ENCODE results near the gene ELMO1. TPM values are rescaled to one million over a fixed set of nuclear protein-coding genes. Genes with fewer than 3 reads are reported as not detected.

Gene ELMO1
- total and polyA plus RNA-seq, 8 donors: 18.2 to 55.3 (median 45.6) TPM

- TF ChIP-seq, protein P1, sequence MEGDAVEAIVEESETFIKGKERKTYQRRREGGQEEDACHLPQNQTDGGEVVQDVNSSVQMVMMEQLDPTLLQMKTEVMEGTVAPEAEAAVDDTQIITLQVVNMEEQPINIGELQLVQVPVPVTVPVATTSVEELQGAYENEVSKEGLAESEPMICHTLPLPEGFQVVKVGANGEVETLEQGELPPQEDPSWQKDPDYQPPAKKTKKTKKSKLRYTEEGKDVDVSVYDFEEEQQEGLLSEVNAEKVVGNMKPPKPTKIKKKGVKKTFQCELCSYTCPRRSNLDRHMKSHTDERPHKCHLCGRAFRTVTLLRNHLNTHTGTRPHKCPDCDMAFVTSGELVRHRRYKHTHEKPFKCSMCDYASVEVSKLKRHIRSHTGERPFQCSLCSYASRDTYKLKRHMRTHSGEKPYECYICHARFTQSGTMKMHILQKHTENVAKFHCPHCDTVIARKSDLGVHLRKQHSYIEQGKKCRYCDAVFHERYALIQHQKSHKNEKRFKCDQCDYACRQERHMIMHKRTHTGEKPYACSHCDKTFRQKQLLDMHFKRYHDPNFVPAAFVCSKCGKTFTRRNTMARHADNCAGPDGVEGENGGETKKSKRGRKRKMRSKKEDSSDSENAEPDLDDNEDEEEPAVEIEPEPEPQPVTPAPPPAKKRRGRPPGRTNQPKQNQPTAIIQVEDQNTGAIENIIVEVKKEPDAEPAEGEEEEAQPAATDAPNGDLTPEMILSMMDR (IDR thresholded peaks at IDR 0.05): no peak
- no peak overlapping the region for H3K4me3 ChIP-seq
- no peak overlapping the region for H3K27ac ChIP-seq
- H3K9me3 ChIP-seq: peaks cover 0 to 2% of the 10 kb centered on the region in 2 donors
- no peak for ATAC-seq
- H3K27me3 ChIP-seq: no peaks in the 10 kb centered on the region
- H3K36me3 ChIP-seq: peaks cover 0 to 19% of the 10 kb centered on the region in 2 donors
- peaks cover 0 to 16% of the 10 kb centered on the region in 2 donors for H3K4me1 ChIP-seq
- intact Hi-C loops (cut with DNase I): no loop called here
- no peak for DNase-seq
These were observed 193.2 kb downstream of the ELMO1 start for GRCh38 chr7:37255327-37255944.

DNA sequence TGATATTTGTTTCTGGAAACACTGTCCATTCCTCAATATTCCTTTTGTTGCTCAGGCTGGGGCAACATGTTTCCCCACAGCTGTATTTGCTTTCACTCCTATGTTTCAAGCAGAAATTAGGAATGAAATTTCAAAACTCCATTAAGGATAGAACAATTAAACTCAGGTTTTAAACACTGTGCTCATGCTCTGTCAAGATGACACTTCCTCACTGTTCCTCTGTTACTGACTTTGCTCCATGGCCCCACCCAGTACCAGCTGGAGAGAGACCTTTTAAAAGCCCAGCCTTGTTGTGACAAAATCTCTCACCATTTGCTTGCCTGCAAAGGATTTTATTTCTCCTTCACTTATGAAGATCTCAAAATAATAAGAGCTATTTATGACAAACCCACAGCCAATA is 197.4 kb downstream of the ELMO1 start:
- peak; percentile 37 for ATAC-seq
- intact Hi-C loops (cut with DNase I): no loop called here
- H3K27ac ChIP-seq: peak overlapping the region in 1 of 2 donors; percentile 30

DNA sequence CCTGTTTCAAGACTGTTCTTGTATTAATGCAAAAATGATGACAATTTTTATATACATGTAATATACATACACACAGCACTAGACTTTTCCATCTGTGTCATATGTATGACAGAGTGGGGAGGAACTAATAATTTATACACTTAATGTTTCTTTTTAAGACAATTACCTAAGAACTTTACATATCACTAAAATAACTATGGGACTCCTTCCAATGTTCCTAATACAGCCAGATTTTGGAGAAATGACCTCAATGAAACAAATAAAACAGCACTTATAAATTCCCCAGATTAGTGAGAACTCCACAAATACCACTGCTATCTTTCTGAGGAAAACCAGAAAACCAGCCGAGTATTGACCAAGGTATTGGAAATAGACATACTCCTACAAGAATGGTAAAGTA is 199.4 kb downstream of the ELMO1 start:
- peaks cover 0 to 2% of the 10 kb centered on the region in 2 donors for H3K9me3 ChIP-seq
- H3K4me1 ChIP-seq: peaks cover 0 to 17% of the 10 kb centered on the region in 2 donors
- TF ChIP-seq, protein P1 (IDR thresholded peaks at IDR 0.05): no peak
- H3K36me3 ChIP-seq: no peaks in the 10 kb centered on the region
- no peak overlapping the region for H3K27ac ChIP-seq
- ATAC-seq (no peak), DNase-seq (no peak)
- no peaks in the 10 kb centered on the region for H3K27me3 ChIP-seq
- intact Hi-C loops (cut with DNase I): no loop called here
- no peak overlapping the region for H3K4me3 ChIP-seq

More for the DNA sequence above, 197.4 kb downstream of the ELMO1 start:
- Histone ChIP-seq H3K4me3 (no peak overlapping the region), H3K9me3 (peaks cover 0 to 2% of the 10 kb centered on the region in 2 donors), H3K36me3 (peaks cover 0 to 12% of the 10 kb centered on the region in 2 donors), H3K27me3 (no peaks in the 10 kb centered on the region), H3K4me1 (peaks cover 0 to 12% of the 10 kb centered on the region in 2 donors)
- DNase-seq: no peak
- TF ChIP-seq, protein P1 (IDR thresholded peaks at IDR 0.05): no peak

GRCh38 chr7:37248396-37248861 is 200.2 kb downstream of the ELMO1 start:
- TF ChIP-seq, protein P1 (IDR thresholded peaks at IDR 0.05): no peak
- Histone ChIP-seq H3K9me3 (peaks cover 0 to 2% of the 10 kb centered on the region in 2 donors), H3K4me1 (peaks cover 0 to 17% of the 10 kb centered on the region in 2 donors), H3K36me3 (no peaks in the 10 kb centered on the region), H3K27ac (no peak overlapping the region), H3K4me3 (no peak overlapping the region), H3K27me3 (no peaks in the 10 kb centered on the region)
- DNase-seq: peak in 1 of 4 donors; percentile 58
- intact Hi-C loops (cut with DNase I): no loop called here
- ATAC-seq: peak; percentile 55

DNA sequence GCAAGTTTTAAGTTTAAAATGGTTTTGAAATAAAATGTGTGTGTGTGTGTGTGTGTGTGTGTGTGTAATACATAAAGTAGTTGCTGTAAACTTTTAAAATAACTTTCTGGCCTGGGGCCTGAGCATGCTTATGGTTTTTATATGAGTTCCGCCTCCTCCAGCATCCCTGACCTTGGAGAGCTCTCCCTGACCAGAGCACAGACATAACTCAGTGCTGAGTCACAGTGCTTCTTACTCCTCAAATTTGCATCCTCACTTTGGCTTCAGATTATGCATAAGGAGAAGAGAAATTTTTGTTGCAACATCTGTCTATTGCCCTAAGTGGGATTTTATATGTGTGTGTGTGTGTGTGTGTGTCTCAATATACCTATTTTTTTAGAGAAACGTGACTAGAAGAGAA is 200.8 kb downstream of the ELMO1 start:
- intact Hi-C loops (cut with DNase I): no loop called here
- Histone ChIP-seq H3K9me3 (no peaks in the 10 kb centered on the region), H3K27me3 (no peaks in the 10 kb centered on the region), H3K4me1 (peaks cover 0 to 17% of the 10 kb centered on the region in 2 donors), H3K4me3 (no peak overlapping the region), H3K36me3 (no peaks in the 10 kb centered on the region), H3K27ac (no peak overlapping the region)
- ATAC-seq (peak; percentile 87), DNase-seq (peak in 2 of 4 donors; percentile 57 to 76)
- TF ChIP-seq, protein P1 (IDR thresholded peaks at IDR 0.05): no peak

Data from left lung (tissue), 10 donors.